SK-N-DZ (cell line): ENCODE results near the gene MAPKAPK2.

Experiments
- DNase-seq: peaks from one replicate; pipeline ENCODE4 v3.0.0-alpha.2; 2015; ENCODE audit warnings: low spot score

The MAPKAPK2 gene

DNA sequence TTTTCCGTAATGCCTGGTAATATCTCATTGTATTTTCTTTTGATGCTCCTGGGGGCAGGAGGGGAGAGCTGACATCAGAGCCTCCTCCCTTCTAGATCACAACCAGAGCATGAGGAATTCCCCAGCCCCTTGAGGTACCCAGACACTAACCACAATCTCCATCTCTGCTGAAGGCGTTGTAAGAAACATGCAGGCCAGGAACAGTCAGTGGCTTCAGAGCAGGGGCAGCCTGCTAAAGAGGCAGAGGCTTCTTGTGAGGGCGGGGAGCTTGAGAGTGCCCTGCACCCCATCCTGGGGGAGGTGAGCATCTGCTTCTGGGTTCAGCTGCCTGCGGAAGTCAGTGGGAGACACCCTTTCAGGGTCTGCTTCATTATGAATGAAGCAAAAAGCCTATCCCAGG lies 19.0 kb downstream of the MAPKAPK2 start:
- DNase-seq = no peak

DNA sequence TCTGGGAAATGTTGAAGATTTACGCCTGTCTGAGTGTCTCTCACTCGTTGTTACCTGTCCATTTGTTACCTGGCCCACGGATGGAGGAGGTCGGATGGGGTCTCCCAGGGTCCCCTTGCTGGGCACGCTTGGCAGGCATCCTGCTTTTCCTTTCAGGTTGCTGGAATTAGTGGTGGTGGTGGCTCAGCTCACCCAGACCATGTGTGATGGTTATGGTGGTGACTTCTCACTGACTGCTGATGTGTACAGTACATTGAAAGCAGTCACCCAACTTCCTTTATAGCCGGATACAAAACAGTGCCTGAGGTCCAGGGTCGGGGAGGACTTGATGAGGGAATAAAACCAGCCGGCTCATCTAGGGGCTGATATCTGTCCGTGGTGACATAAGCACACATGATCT lies 19.5 kb downstream of the MAPKAPK2 start:
- DNase-seq = no peak

DNA sequence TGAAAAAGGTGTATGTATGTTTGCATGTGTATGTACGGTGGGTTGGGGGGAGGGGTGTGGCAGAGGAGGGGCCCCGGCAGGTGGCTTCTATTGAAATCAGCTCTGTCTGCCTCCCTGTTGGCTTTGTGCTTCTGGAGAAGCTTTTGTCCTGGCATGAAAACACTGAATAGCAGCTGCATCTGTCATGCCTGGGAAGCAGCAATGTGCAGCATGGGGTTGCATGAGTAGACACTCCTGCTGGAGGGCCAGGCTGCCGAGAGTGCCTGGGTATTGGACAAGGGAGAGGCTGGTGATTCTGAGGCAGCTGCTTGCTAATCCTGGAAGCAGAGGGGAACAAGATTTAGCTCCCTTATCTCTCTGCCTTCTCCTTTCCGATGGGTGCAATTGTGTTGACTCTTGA lies 20.5 kb downstream of the MAPKAPK2 start:
- no peak for DNase-seq

DNA sequence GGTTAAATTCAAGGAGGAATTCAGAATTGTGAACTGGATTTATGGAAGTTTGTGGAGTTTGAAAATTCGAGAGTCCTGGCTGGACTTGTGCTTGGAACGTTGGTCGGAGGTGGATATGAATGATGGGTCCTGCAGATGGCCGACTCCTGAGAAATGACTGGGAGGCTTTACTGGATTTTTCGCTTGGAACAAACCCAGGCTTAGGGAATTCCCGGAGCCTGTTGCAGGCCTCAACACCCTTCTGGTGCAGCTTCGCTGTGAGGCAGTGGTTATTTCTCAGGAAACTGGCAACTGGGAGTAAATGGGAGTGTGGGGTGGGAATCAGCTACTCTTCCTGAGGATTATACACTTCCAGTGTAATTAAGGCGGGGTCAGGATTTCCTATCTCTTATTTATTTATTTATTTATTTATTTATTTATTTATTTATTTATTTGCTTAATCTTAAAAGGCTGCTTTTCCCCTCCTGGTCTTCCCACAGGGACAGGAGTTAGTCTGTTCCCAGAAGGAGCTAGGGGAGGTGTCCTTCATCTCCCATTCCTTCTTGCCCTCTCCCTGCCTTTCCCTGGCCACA lies 21.1 kb downstream of the MAPKAPK2 start:
- no peak for DNase-seq

DNA sequence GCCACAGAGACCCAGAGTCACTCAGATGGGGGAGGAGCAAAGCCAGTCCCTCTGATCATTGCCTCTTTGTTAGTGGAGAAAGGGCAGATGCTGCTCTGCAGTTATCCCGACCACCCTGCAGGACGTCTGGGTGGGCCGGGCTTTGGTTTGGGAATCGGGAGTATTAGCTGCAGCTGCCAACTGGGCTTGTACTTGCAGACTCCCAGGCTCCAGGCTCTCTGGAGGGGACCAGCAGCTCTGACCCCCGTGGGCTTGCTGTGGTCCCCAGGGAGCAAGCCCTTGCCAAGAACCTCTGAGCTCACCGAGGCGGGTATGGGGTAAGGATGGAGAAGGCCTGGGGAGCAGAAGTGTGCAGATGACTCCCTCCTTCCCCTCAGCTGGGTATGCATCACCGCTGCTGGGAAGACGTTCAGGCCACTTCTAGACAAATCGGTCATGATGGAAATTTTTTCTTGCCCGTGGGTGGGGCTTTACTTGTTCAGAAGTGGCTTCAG lies 21.6 kb downstream of the MAPKAPK2 start:
- DNase-seq = peak; percentile 50

DNA sequence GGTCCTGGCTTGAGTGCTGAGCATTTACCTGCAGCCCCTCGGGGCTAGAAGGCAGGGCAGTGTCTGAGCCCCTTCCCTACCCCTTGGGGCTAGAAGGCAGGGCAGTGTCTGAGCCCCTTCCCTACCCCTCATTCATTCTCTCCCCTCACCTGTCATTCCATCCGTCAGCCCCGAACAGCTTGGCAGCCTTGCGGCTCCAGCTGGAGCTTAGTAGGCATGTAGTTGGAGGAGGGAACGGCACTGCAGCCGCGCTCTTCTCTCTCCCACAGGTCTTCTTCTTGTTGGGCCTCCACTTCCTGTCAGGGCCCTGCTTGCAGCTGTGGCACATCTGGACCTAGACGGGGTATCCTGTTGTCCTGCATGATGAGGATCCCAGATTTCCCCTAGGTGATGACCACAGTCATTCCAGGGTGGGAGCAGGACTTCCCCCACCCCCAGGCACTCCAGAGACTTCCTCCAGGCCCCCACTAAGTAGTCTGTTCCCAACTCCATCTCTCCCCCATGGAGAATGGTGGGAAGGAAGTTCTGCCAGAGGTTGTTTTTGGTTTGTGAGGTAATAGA lies 22.2 kb downstream of the MAPKAPK2 start:
- no peak for DNase-seq

DNA sequence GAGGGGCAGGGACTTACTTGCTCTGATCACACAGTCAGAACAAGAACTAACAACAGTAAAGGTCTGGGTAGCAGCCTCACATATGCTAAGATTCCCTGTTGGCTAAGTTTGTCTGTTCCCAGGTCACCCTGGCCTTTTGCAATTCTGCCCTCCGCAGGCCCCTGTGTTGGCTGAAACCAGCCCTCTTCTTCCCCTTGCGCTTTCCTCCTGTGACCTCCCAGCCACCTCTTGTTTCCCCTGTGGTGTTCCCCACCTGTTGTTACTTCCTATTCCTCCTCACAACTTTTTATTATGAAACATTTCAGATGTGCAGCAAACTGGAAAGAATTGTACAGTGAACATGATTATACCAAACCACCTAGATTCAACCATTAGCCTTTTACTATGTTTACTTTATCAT lies 23.4 kb downstream of the MAPKAPK2 start:
- DNase-seq = no peak

DNA sequence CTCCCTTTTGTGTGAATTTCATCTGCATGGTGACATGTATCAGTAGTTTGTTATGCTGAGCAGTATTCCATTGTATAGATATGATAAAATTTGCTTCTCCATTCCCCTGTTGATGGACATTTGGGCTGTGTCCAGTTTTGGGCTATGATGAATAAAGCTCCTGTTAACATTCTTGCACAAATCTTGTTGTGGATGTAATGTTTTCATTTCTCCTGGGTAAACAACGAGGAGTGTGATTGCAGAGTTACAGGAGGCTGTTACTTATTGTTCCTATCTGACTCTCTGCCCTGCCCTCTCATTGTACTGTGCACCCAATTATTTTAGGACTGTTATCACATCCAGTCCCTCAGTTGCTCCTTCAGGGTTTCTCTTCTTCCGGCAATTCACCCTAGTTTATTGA lies 24.2 kb downstream of the MAPKAPK2 start:
- no peak for DNase-seq

DNA sequence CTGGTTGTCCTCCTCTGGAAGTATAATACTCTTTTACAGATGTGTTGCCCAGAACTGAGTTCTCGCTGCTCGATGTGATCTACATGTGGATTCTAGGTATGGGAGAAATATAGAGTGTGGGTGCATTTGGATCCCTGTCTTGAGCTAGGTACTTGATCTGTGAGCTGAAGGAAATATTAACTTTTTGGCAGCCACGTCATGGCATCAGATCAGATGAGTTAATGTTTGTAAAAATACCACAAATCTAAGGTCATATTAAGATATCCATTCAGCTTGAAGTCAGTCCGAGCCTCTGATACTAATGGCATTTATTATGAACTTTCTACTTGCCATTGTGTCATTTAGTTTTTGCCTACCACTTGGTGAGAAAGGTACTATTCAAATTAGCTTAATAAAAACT lies 24.6 kb downstream of the MAPKAPK2 start:
- DNase-seq = no peak

DNA sequence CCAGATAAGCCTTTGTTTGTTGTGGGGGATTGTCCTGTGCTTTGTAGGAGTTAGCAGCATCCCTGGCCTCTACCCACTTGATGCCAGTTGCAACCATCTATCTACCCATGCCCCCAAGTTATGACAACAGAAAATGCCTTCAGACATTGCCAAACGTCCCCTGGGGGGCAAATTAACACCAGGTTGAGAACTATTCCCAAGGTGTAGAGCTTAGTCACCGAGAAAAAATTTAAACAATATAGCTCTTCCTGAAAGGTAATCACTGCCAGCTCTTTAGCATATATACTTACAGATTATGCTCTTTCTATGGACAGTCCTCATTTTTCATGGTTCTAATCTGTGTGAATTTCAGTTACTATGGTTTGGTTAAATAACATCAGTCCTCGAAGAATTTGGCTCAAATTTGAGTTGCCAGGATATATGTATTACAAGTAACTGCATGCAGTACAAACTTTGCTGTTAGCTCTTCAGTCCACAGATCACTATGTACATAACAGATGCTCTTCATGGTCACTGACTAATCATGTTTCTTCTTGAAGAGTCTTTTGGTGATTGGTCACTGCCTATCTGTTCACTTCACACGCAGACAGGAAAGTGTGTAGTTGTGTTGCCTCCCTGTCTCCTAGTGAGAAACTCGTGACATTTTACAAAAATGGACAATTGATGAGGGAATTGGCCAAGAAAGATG lies 25.2 kb downstream of the MAPKAPK2 start:
- DNase-seq = no peak

DNA sequence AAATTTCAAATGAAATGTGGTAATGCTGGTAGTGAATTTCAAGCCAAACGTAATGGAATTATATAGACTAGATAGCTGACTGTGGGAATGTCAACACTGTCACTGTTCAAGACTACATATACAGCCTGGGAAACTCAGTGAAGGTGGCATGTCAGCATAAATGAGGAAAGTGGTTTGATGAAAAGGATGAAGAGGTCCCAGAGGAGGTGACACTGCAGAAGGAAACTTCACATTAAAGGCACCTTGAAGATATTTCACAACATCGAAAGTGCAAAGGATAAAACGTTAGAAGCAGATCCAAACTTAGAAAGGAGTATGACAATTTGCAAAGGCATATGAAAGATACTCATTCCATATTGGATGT lies 25.7 kb downstream of the MAPKAPK2 start:
- DNase-seq = no peak

DNA sequence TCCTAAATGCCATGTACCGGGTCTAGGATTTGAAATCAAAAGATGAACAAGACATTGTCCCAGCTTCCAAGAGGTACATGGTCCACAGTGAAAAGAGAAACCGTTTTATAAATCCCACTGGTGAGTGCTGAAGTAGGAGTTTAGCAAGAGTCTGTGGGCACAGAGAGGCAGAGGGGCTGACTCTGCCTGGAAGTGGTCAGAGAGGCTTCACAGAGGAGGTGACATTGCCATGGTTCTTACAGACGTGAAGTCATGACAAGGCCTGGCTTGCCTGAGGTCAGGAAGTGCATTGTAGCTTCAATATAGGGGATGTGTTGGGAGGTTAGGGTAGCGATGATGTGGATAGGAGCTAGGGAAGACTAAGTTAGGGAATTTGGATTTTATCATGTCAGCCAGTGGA lies 28.4 kb downstream of the MAPKAPK2 start:
- no peak for DNase-seq

DNA sequence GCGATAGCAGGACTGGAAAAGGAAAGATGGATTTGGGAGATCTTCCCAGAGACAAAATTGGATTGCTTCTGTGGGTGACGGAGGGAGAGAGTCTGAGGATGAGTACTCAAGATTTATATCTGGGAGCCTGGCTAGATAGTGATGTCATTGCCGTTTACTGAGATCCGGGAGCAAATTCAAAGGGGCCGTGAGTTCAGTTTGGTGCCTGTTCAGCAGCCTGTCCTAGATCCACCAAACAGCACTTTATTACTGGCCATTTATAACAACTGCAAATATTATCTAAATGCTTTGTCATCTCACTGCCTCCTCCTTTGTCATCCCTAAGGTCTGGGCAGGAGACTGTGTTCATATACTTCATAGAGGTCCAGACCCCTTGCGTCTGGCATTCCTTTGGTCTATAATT lies 29.2 kb downstream of the MAPKAPK2 start:
- peak; percentile 18 for DNase-seq

DNA sequence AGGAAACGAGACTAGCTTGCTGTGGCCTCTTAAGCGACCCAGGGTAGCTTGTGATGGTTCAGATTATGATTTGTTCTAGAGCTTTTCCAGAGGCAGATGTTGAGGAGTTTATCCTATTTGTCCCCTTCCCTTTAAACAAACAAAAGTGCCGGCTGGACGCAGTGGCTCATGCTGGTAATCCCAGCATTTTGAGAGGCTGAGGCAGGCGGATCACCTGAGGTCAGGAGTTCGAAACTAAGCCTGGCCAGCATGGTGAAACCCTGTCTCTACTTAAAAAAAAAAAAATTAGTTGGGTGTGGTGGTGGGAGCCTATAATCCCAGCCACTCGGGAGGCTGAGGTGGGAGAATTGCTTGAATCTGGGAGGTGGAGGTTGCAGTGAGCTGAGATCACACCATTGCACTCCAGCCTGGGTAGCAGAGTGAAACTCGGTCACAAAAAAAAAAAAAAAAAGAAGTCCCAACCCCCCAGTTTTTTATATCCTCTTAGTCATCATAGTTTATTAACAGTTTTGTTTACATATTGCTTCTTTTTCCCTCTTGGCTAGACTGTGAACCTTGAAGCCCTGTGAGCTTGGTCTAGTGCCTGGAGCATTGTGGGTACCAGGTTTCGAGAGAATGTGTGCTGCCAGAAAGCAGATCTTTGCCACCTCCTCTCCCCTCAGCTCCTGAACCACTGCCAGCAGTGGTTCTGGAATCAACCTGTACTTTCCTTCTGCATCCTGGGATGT lies 29.8 kb downstream of the MAPKAPK2 start:
- DNase-seq = no peak

DNA sequence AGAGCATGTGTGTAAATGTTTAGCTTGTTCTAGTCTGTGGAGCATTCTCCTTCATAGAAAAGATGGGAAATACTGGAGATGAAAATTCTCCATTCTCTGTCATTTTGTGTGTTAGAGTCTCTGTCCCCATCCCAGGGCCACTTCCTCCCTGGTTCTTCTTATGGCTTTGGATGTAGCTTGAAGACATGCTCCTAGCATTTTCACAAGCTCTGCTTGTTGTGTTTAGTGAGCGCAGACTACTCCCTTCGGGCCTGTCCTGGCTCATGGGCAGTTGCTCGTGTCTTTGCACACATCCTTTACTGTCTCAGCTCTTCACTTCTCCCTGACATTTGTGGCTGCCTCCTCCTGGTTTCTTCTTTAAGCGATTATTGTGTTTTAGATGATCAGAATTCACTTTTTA lies 30.4 kb downstream of the MAPKAPK2 start:
- no peak for DNase-seq

DNA sequence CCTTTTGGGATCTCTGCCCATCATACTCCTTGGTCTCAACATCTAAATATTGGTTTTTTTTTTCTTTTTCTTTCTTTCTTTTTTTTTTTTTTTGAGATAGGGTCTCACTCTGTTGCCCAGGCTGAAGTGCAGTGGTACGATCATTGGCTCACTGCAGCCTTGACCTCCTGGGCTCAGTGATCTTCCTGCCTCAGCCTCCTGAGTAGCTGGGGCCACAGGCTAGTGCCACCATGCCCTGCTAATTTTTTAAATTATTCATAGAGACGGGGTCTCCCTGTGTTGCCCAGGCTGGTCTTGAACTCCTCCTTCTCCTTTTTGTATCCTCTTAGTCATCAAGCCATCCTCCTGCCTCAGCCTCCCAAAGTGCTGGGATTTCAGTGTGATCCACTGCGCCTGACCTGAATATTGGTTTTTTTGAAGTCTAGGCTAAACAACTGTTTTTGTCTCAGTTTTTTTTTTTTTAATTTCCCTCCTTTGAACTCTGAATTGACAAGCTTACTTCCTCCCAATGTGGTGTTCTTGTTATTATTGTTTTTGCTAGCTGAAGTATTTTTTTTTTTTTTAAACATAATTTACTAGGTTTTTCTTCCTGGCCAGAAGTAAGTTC lies 30.9 kb downstream of the MAPKAPK2 start:
- no peak for DNase-seq

DNA sequence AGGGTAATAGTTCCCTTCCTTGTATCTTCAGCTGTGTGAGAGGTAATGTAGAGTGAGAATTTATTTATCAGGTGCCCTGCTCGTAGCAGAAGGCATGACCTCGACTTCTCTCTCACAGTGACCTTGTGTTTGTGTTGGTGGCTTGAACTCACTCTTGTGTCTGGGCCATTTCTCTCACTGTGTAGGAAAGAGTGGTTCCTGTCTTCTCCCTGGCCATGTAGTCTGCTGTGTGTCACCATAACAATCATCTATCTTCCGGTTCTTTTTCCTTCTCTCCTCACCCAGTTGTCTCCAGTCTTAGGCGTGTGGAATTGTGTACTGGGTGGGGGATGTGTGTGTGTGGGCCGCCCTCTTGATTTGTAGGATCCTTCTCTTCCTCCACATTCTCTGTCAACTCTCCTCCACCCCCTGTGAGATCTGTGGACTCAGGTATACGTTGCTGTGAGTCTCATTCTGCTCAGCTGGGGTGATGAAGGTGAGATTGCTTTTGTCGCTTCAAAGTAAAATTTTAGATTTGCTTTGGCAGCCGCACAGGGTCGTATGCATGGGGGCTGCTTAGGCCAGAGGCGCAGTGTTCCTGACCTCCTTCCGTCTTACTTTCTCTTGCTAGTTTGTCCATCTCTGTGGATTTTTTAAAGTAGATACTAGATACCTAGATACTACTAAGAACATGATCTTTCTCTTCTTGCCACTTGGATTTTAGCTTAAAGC lies 31.6 kb downstream of the MAPKAPK2 start:
- no peak for DNase-seq

DNA sequence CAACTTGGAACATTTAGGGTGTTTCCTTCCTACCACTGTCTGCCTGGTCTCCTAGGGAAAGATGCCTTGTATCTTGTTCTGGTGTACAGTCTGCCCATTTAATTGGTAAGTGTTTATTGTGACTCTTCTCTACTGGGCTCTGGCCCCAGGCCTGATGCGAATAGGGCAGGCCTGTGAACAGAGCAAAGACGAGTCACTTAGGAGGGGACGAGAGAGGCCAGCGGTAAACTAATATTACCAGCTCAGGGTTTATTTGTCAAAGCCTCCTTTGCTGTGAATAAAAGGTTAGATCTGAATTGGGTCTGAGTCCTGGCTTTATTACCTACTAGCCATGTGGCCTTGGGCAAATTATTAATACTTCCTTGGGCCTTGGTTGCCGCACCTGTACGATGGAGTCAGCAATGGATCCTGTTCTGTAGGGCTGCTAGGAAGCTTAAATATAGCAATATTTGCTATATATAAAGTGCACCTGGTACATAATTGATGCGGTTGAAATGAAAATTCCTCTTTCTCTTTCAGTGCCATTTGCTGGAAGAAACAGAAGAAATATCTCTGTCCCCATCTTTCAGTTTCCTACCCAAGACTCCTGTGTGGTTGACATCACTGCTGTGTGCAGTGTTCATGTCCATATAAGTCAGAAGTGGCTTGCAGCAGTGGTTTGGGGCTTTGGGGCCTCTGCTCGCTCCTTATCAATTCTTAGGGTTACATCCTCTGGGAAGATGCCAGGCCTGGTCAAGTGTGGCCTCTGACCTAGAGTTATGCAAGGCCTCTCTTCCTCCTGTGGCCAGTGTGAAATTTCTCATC lies 32.4 kb downstream of the MAPKAPK2 start:
- no peak for DNase-seq

DNA sequence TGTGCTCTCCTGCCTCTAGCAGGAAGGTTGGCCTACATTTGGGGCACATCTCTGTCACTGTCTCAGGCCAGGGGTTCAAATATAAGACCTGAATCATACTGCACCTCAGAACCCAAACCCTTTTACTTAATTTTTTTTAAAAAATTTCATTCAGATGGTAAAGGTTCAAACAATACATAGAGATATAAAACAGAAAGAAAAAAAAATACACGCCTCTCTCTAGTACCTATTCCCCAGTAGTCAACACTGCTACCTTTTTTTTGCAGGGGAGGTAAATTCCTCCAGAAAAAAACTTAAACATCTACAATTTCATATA lies 32.9 kb downstream of the MAPKAPK2 start:
- DNase-seq = no peak

DNA sequence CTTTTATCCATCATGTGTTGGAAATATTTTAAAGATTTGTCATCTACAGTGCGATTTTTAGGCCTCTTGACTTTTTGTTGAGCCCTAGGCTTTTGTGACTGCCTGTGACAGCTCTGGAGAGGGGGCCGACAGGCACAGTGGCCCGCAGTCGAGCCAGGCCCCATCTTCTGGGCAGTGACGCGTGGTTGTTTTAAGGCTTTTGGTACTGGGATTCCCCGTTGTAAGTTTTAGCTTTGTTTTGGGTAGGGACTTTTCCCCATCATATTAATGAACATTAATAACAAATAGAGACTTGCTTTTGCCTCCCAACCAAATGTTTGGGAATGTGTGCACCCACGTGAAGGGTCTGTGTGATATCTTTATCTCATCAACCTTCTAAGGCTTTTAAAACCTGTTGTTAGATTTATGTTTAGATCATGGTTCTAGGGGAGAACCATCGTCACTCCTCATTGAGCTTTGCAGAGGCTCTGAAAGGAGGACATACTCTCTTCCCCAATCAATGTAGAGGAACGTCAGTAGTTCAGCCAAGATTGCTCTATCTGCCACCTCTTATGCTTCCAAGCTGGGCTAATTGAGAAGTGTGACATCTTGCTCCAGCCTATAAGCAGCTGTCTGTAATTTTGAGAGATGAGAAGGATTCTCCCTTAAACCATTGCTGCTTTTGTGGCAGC lies 34.6 kb downstream of the MAPKAPK2 start:
- no peak for DNase-seq
